CD4-positive, alpha-beta T cell treated with Interleukin-12 subunit alpha and Interleukin-12 subunit beta, for 1 hour (primary cell): ENCODE measurements around the gene SLC25A44.

ENCODE experiments used
- DNase-seq: peaks from one replicate; pipeline ENCODE4 v3.0.0-alpha.2; 2020

The SLC25A44 gene, protein sequence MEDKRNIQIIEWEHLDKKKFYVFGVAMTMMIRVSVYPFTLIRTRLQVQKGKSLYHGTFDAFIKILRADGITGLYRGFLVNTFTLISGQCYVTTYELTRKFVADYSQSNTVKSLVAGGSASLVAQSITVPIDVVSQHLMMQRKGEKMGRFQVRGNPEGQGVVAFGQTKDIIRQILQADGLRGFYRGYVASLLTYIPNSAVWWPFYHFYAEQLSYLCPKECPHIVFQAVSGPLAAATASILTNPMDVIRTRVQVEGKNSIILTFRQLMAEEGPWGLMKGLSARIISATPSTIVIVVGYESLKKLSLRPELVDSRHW

DNA sequence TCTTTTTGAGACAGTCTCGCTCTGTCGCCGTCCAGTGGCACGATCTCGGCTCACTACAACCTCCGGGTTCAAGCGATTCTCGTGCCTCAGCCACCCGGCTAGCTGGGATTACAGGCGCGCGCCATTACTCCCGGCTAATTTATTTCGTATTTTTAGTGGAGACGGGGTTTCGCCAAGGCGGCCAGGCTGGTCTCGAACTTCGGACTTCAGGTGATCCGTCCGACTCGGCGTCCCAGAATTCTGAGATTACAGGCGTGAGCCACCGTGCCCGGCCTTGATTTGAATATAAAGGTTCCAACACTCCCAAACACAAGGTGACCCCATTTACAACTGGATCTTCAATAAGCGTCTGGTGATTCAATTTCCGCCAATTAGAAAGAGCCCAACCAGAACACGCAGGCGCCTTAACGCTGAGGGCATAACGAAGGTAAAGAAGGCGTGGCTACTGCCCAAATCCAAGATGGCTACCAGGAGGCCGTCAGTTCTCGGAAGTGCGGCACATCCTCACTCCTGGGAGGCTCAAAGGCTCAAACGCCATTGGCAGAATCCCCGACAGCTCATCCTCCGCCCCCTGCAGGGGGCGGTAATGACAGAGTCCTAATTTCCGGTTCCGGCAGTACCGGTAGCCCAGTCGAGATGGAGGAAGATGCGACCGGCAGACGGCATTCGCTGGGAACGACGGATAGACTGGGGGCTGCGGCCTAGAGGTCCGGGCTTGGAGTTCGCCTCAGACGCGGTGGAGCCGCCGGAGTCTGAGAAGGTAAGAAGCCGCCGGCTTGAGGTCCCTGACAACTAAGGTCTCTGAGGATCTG lies at the start of gene SLC25A44:
SLC25A44 (plus strand) TSS at position 617 of the 812 bp plus-strand sequence. CDS start 5,744 bp downstream, outside the sequence.
- peak; percentile 99 for DNase-seq

DNA sequence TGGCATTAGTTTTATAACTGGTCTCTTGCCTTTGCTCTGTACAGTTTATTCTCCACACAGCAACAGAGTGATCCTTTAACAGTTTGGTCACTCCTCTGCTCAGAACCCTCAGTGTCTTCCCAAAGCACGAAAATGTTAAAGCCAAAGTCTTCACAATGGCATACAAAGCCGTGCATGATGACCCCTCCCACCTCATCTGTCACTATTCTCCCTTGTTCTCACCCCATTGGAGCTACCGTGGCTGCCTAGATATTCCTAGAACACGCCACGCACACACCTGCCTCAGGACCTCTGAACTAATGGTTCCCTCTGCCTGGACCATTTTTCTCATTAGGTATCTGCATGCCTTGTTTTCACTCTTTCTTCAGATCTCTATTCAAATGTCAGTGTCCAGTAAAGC lies 49.2 kb upstream of the SLC25A44 start:
- DNase-seq = peak; percentile 55

DNA sequence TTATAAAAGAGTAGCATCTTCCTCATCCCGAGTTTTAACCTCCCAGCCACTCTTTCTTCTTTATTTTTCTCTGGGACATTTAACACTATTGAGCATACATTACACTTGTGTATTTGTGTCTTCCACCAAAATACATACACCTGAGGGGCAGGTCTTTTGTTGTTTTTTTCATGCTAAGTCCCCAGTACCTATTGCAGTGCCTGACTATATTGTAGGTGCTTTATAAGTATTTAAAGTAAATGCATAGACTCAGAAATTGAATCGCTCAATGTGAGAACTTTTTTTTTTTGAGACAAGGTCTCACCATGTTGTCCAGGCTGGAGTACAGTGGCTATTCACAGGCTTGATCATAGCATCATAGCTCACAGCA lies 48.3 kb upstream of the SLC25A44 start:
- DNase-seq = no peak

DNA sequence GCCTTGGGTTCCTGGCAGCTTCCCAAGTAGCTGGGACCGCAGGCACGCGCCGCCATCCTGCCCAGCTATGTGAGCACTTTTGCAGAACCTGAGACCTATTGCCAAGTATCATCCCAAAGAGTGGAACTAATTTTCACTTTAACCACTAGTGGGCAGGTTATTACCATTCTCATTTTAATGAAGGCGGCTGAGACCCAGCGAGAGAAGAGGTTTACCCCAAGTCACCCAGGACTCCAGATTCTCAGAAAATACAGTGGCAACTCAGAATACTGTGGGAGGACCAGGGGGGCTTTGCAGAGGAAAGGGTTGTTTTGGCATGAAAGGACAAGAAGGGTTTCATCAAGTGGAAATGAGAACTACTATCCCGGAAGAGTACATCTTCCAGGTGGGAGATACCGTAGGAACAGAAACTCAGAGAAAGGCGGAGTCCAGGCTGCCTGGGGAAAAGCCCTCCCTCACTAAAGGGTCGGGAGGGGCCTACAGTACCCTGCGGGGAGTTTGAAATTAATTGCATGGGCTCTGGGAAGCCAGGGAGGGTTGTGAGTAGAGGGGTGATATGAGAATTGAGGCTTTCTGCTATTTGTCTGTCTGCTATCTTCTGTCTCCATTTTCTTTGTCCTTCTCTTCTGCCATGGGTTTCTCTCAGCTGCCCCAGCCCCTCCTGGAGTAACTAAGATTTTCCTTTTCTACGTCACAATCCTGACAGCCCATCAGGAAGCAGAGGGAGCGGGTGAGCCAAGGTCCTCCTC lies 47.7 kb upstream of the SLC25A44 start:
- peak; percentile 79 for DNase-seq

DNA sequence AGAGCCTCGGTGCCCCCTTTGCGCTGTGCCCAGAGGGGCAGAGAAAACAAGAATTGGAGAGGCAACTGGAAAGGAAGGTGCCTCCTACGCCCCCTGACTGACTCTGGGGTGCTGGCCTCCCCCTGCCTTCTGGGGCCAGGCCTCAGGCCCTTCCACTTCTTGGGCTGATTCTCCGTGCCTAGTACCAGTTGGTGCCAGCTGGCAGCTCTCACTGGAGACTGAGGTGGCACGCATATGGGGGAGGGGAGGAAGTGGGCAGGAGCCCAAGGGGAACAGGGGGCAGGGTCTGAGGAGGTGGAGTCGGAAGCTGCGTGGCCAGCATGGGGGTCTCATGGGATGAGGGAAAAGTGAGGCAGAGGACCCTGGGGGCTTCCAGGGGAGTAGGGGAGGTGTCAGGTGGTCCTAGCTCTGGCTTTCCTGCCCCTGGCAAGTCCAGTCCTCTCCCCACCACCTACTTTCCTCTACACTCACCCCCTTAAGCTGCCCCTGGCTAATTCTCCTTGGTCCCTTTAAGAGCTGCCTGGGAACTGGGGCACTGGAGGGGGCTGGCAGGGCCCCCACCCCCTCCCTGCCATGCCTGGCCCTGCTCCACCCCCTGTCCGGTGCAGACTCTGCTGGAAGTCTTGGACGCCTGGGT lies 47.0 kb upstream of the SLC25A44 start:
- peak; percentile 61 for DNase-seq

DNA sequence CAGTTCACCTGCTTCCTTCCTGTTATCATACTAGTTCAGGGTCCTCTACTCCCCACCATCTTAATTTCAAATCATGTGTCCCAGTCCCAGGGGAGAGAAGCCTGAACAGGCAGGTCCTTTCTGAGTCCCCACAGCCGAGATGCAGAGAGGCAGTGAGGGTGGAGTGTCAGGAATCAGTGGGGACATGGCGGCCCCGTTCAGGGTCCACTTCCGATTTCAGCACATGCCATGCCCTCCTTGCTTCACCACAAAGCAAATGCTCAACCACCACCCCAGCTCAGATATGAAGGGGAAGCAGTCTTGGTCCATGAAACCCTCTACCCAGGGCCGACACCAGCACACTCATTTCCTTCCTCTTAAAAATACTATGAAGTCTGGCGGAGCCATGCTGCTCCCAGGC lies 45.7 kb upstream of the SLC25A44 start:
- peak; percentile 51 for DNase-seq

DNA sequence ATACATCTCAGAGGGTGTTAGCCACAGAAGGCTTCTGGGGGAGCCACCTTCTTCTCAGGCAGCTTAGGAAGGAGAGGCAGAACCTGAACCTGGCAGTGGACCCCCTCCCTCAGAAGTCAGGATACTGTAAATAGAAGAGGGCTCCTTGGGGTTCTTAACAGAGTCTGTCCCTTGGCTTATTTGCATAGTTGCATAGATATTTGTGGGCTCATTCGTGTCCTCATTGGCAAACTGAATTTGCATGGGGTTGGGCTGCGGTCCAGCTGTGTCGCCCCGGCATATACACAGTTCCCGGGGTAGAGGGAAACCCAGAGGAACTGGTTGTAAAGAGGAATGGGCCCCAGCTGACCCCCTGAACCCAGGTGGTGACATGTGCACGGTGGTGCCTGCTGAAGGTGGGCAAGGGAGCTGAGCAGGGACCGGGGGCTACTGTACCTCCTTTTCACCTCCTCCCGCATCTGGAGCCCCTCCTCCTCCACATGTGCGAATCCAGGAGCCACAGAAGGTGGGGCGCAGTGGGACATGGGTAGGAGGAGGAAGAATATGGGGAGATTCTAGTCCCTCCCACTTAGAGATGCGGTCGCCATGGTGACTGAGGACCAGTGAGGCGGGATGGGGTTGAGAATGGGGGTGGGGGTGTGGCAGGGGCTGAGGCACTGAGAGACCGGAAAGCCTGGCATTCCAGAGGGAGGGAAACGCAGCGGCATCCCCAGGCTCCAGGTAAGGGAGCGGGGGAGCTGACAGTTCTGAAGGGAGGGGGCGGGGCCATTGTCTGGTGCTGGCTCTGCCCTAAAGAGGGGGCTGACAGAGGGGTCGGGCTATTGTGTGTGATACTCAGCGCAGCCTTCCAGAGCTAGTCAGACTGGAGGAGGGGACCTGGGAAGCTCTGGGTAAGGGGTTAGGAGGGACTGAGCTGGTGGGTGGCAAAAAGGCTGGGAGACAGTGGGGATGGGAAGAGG lies 44.3 kb upstream of the SLC25A44 start:
- DNase-seq = peak; percentile 32

DNA sequence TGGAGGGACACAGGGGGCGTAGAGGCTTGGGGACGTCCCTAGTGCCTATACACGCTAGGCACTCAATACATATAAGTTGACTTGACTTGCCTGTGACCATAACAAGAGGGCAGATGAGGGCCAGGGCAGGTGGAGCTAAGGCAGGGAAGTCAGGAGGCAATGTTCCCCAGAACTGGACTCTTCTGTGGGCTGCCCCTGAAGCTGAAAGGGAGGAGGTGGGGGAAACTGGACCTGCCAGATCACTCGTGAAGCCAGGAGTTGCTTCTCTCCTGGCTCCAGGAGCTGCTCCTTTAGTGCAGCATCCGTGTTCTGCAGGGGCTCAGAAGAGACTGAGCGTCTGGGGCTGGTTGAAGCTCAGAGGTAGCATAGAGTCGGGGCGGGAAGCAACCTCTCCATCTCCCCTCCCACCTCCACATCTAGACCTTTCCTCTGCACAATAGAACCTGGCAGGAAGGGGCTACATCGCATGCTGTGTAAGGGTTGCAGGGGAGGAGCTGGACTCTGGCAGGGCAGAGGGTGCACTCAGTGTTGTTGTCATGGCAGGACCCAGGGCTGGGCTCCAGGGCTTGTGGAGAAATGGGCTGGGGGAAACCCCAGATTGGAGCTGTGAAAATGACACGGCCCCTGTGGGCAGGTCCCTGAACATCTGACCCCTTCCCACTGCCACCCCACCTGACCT lies 43.4 kb upstream of the SLC25A44 start:
- peak; percentile 43 for DNase-seq

DNA sequence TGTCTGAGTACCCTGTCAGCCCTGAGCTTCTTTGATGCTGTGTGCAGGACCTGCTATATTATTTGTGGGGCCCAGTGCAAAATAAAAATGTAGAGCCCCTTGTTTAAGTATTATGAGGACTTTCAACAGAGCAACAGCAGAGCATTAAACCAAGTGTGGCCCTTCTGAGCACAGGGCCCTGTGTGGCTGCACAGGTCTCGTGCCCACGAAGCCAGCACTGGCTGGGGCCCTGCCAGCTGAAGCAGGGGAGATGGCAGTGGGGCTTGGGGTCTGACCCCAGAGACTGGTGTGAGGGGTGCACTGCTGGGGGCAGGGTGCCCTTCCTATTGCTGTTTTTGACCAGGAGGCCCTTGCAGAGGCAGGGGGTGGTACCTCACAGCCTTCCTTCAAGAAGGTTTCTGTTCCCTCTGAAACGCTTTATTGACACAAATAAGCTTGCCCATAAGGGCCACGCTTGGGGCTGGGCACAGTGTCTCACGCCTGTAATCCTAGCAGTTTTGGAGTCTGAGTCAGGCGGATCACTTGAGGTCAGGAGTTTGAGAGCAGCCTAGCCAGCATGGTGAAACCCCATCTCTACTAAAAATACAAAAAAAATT lies 42.7 kb upstream of the SLC25A44 start:
- peak; percentile 34 for DNase-seq

DNA sequence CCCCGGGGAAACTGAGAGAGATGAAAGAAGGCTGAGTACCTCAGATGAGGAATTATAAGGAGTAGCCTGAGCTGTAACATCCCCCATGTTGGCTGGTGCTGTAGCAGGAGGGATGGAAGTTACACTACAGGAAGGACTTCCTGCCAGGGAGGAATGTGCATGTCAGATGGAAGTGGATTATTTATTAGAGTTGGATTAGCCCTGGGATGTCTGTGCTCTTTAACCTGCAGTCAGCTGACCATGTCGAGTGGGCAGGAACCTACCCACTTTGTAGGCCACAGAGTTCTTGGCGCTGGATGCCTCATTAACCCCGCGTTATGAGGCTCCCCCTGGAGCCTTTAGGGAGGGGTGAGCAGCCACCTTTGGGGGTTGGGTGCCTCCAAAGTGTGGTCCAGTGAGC lies 41.3 kb upstream of the SLC25A44 start:
- DNase-seq = no peak

DNA sequence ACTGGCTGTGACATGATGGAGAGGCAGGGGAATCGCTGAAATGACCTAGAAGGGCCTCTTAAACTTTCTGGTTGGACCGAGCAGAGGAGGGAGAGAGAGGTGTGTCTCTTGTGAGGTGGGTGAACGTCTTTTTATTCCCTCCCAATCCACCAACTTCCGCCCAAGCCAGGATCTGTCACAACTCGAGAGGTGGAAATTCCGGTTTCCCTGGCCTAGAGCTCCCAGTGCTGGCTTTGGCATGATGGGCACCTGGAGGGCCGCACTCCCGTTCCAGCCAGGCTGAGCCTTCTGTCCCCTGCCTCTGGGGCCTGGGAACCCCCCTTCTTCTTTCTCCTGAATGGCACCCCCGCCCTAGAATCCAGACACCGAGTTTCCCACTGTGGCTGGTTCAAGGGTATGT lies 40.5 kb upstream of the SLC25A44 start, which contains the start of gene SEMA4A:
SEMA4A (plus strand) TSS at position 224 of the 400 bp plus-strand sequence. CDS start 994 bp downstream, outside the sequence.
- DNase-seq = no peak

DNA sequence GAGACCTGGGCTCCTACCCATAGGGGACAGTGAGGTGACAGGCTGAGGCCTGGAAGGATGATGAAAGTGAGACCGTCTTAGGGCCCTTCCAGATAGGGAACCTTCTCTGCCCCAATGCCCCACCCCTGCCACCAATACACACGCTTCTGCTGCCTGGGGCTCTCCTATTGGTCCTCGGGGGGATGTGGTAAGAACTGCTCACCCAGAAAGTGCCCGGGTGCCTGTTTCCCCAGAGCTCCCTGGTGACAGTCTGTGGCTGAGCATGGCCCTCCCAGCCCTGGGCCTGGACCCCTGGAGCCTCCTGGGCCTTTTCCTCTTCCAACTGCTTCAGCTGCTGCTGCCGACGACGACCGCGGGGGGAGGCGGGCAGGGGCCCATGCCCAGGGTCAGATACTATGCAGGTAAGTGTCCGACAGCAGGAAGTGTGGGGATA lies 39.6 kb upstream of the SLC25A44 start:
- peak; percentile 59 for DNase-seq

DNA sequence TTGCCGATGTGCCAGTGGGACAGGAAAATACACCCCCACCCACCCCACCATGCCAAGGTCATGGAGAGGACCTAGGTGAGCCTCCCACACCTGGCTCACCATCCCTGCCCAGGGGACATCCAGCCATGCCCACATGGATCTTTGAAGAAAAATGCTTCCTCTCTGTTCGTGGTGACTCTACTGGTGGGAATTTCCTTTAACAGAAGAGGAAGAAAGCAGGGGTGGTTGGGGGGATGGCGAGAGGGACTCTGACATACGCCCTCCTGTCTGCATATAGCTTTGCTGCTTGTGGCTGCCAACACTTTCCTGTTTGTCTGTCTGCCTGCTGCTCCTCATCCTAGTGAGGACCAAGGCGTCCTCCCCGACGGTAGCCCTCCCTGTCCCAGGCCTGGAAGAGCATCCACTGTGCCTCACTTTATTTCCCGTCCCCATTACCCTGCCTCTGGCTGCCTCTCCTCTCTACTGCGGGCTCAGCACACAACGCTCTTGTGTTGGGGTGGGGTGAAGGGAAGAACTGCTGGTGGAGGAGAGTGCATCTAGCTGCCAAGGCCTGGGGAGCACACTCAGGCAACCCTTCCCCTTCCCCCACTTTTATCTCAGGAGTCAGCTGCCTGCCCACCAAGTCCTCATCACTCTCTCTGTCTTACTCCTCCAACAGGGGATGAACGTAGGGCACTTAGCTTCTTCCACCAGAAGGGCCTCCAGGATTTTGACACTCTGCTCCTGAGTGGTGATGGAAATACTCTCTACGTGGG lies 38.0 kb upstream of the SLC25A44 start:
- DNase-seq = no peak

DNA sequence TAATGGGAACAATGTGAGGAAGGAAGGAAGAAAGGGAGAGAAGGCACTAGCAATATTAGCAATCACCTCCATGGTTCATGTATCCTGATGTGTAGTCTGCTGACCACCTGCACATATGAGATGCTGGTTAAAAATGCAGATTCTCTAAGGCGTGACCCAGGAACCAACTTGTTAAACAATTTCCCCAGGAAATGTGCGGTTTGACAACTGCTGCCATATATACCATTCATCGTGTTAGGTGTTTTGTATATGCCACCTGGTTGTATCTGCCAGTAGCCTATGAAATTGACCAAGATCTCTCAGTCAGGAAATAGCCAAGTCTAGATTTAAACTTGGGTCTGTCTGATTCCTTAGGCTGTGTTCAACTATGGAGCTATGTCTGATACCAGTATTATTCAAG lies 36.4 kb upstream of the SLC25A44 start:
- peak; percentile 27 for DNase-seq

DNA sequence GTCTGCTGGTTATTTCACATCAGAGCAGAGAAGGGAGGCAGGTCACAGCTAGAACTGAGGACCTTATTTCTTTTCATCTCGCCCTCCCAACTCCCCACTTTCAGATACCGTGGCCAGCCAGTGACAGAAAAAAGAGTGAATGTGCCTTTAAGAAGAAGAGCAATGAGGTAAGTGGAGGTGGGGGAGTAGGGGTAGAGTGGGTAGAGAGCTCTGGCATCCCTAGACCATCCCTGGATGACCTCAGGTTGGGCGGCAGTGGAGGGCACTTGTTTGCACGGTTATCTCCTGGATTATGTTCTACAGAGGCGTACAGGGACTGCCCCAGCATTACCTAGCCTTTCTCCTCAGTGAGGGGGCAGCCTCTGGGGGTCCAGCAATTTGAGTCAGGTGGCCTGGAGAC lies 35.9 kb upstream of the SLC25A44 start:
- no peak for DNase-seq

DNA sequence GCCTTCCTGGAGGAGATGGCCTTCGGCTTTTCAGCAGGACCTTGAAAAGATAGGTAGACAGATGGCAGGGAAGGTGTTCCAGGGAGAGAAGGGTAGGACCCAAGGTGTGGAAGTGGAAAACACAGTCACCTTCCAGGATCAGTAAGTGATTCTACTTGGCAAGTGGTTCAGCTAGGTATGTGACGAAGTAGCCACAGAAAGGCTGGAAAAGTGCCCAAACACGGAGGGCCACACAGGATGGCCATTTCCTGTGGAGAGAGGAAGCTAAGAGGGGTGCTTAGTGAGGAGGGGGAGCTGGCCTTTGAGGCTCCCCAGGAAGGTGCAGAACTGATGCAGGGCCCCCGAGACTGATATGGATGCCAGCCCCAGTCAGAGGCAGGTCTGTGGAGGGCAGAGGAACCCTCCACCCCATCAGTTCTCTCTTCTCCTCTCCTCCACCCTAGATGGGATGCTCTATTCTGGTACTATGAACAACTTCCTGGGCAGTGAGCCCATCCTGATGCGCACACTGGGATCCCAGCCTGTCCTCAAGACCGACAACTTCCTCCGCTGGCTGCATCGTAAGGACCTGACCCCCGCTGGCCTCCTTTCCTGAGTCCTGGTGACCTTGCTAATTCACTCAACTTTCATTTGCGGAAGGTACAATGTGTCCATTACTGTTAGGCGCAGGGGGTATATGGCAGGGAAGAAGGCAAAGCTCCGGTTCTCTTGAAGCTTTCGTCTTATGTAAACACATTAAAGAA lies 33.7 kb upstream of the SLC25A44 start:
- no peak for DNase-seq

DNA sequence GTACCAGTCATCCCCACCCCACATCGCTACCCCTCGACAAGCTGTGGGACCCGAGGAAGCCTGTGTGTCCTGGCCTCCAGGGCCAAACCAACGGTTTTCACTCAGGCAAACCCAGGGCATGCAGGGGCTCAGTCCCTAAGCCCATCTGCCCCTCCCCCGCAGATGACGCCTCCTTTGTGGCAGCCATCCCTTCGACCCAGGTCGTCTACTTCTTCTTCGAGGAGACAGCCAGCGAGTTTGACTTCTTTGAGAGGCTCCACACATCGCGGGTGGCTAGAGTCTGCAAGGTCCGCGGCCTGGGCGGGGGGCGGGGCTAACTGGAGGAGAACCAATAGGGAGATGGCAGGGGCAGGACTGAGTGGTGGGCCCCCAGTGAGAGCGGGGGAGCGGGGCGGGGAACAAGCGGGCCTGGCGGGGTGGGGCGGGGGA lies 33.1 kb upstream of the SLC25A44 start:
- DNase-seq = peak; percentile 75

DNA sequence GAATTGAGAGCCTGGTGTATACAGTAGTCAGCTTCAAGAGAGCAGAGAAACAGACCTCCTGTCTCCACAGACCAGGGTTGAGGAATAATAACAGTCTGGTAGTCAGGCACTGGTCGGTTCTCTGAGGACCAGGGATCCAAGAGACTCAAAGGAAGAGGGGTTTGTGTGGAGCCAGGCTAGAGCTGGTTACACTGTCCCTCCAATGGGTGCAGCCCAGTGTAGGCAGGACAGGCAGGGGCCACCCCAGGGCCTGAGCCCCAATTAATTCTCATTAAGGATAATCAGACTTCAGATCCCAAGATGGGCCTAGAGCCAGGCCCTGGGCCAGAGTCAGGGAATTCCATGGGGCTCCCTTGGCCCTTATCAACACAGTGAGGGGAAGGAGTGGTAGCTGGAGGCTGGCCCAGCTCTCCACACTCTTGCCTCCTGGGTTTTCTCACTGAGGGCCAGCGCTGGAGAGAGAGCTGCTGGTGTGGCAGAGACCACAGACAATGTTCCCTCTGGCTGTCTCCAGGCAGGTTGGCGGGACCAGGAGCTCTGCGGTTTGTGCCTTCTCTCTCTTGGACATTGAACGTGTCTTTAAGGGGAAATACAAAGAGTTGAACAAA lies 31.4 kb upstream of the SLC25A44 start:
- DNase-seq = no peak

DNA sequence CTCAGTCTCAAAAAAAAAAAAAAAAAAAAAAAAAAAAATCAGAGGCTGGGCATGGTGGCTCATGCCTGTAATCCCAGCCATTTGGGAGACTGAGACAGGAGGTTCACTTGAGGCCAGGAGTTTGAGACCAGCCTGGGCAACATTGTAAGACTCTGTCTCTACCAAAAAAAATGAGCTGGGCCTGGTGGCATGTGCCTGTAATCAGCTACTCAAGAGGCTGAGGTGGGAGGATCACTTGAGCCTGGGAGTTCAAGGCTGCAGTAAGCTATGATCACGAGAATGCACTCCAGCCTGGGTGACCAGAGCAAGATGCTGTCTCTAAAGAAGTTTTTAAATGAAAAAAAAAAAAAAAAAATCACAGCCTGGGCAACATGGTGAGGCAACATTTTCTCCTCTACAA lies 30.2 kb upstream of the SLC25A44 start:
- DNase-seq = no peak
